Common myeloid progenitor, CD34-positive (primary cell): ENCODE results near the gene NKTR.

Source experiments
- CTCF ChIA-PET: fragments of 350-600 bp; sonication (Branson Sonifier 250); formaldehyde crosslinking; loops from one replicate; lab custom pipeline; 2021; ENCODE audit warnings: antibody characterized with exemption; lab: Charles Lee
- POLR2A ChIA-PET: fragments of 350-600 bp; sonication (Branson Sonifier 250); formaldehyde crosslinking; loops from one replicate; lab custom pipeline; 2021; ENCODE audit warnings: antibody characterized with exemption; lab: Charles Lee
- DNase-seq, 3 donors: peaks; one replicate each; pipeline versions ENCODE4 v3.0.0 to v3.0.0-alpha.2; 2013
- H3K27ac ChIP-seq, 2 experiments: 1 replicate in 1 of 2; 2 replicates in 1 of 2; pipeline ENCODE4 v1.7.0; 2013; ENCODE audit warnings: inconsistent platforms in 2 of 2, low read length in 2 of 2, mild to moderate bottlenecking in 2 of 2, low read depth in 1 of 2, moderate library complexity in 1 of 2; ENCODE audit not compliant: severe bottlenecking in 2 of 2, insufficient read depth in 1 of 2, poor library complexity in 1 of 2
- H3K27me3 ChIP-seq, 5 experiments: replicated peaks in 2 of 5; 1 replicate in 3 of 5; 2 replicates in 2 of 5; pipeline versions ENCODE4 v1.6.1 to v1.7.0; 2013; ENCODE audit warnings: low read length in 4 of 5, mild to moderate bottlenecking in 2 of 5, moderate library complexity in 2 of 5, inconsistent platforms in 1 of 5; ENCODE audit not compliant: insufficient read depth in 5 of 5, control insufficient read depth in 4 of 5
- H3K36me3 ChIP-seq, 4 experiments: 1 replicate in 2 of 4; 2 replicates in 2 of 4; pipeline versions ENCODE4 v1.6.1 to v1.7.0; 2013; ENCODE audit warnings: low read length in 3 of 4, control low read depth in 1 of 4, mild to moderate bottlenecking in 1 of 4; ENCODE audit not compliant: control insufficient read depth in 4 of 4, insufficient read depth in 4 of 4
- H3K4me1 ChIP-seq, 4 experiments: 1 replicate in 3 of 4; 2 replicates in 1 of 4; pipeline versions ENCODE4 v1.6.1 to v1.7.1; 2013; ENCODE audit warnings: low read length in 3 of 4, mild to moderate bottlenecking in 3 of 4, control low read depth in 1 of 4, inconsistent platforms in 1 of 4, moderate library complexity in 1 of 4; ENCODE audit not compliant: control insufficient read depth in 4 of 4, insufficient read depth in 4 of 4; ENCODE audit errors: control extremely low read depth in 1 of 4
- H3K4me3 ChIP-seq, 7 experiments: 1 replicate in 4 of 7; 2 replicates in 3 of 7; pipeline versions ENCODE4 v1.5.1 to v1.7.0; 2013; ENCODE audit warnings: mild to moderate bottlenecking in 7 of 7, low read length in 6 of 7, moderate library complexity in 6 of 7, inconsistent platforms in 2 of 7, low read depth in 2 of 7, control low read depth in 1 of 7; ENCODE audit not compliant: insufficient read depth in 4 of 7, control insufficient read depth in 1 of 7; ENCODE audit errors: extremely low read depth in 1 of 7
- H3K9me3 ChIP-seq, 5 experiments: 1 replicate in 4 of 5; 2 replicates in 1 of 5; pipeline versions ENCODE4 v1.6.1 to v1.7.1; 2013; ENCODE audit warnings: low read length in 4 of 5, mild to moderate bottlenecking in 2 of 5, inconsistent platforms in 1 of 5, low read depth in 1 of 5, moderate library complexity in 1 of 5; ENCODE audit not compliant: control insufficient read depth in 4 of 5, insufficient read depth in 2 of 5; ENCODE audit errors: control extremely low read depth in 1 of 5
- WGBS: methylation state at CpG from one replicate; pipeline ENCODE4 v1.1.5; 2013; ENCODE audit not compliant: insufficient coverage; 5-methylcytosine and 5-hydroxymethylcytosine counted together

The NKTR gene

DNA sequence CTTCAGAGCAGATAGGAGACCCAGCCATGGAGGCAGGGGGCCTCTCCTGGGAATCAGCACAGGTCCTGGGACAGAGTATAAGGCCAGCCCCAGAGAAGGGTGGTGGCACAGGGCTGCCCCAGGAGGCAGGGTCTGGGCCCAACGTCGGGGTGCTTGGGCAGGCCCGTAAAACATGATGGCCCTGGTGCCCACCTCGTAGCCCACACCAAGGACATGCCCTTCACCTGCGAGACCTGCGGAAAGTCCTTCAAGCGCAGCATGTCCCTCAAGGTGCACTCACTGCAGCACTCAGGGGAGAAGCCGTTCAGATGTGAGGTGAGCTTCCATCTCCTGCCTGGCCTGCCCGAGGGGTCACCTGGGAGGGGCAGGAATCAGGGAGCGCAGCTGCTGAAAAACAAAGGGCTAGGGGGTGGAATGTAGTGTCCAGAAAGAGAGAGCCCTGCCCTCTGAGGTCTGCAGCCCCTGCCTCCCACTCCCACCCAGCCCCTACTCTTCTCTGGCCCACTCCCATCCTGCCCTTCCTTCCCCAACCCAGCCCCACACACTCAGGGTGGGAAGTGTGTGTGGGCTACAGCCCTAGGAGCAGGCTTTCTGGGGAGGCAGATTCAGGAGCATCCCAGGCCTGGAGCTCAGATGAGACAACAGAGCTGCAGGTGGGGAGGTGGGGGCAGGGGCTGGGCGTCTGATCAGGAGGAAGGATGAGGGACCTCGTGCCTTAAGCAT lies 62.5 kb downstream of the NKTR start:
- POLR2A ChIA-PET: no interaction called here
- Histone ChIP-seq H3K27me3 (no peaks in the 10 kb centered on the region), H3K4me3 (no peak overlapping the region), H3K36me3 (peaks cover 0 to 11% (median 0%) of the 10 kb centered on the region in 4 experiments), H3K4me1 (no peaks in the 10 kb centered on the region), H3K9me3 (no peaks in the 10 kb centered on the region), H3K27ac (no peak overlapping the region)
- 94% methylated on average over 11 of the region's 12 CpGs for WGBS
- no peak for DNase-seq
- CTCF ChIA-PET: interaction anchor here (2.2 kb wide), 1 partner anchor 92 kb away, joined by 5 read pairs; no protein-coding TSS in a partner anchor

- H3K4me1 ChIP-seq: no peaks in the 10 kb centered on the region
- CTCF ChIA-PET: interaction anchor here (2.2 kb wide), 1 partner anchor 92 kb away, joined by 5 read pairs; no protein-coding TSS in a partner anchor
- peaks cover 0 to 5% (median 0%) of the 10 kb centered on the region in 5 experiments for H3K9me3 ChIP-seq
- no peak overlapping the region for H3K4me3 ChIP-seq
- 90% methylated on average over 32 of the region's 38 CpGs for WGBS
- no peak overlapping the region for H3K27ac ChIP-seq
- peak in 1 of 3 donors; percentile 49 for DNase-seq
- POLR2A ChIA-PET: no interaction called here
- H3K27me3 ChIP-seq: peaks cover 0 to 4% (median 0%) of the 10 kb centered on the region in 5 experiments
- peaks cover 0 to 5% (median 0%) of the 10 kb centered on the region in 4 experiments for H3K36me3 ChIP-seq
Observed at GRCh38 chr3:42663581-42664437, 63.3 kb downstream of the NKTR start.

GRCh38 chr3:42664438-42664803 lies 63.9 kb downstream of the NKTR start:
- H3K4me1 ChIP-seq: no peaks in the 10 kb centered on the region
- DNase-seq: no peak
- peaks cover 0 to 3% (median 0%) of the 10 kb centered on the region in 4 experiments for H3K36me3 ChIP-seq
- ChIA-PET CTCF (interaction anchor here (2.2 kb wide), 1 partner anchor 91 kb away, joined by 5 read pairs; no protein-coding TSS in a partner anchor), POLR2A (no interaction called here)
- no peak overlapping the region for H3K4me3 ChIP-seq
- peaks cover 0 to 6% (median 0%) of the 10 kb centered on the region in 5 experiments for H3K9me3 ChIP-seq
- no peak overlapping the region for H3K27ac ChIP-seq
- WGBS: 84% methylated on average over 12 of the region's 19 CpGs
- peaks cover 0 to 4% (median 0%) of the 10 kb centered on the region in 5 experiments for H3K27me3 ChIP-seq

DNA sequence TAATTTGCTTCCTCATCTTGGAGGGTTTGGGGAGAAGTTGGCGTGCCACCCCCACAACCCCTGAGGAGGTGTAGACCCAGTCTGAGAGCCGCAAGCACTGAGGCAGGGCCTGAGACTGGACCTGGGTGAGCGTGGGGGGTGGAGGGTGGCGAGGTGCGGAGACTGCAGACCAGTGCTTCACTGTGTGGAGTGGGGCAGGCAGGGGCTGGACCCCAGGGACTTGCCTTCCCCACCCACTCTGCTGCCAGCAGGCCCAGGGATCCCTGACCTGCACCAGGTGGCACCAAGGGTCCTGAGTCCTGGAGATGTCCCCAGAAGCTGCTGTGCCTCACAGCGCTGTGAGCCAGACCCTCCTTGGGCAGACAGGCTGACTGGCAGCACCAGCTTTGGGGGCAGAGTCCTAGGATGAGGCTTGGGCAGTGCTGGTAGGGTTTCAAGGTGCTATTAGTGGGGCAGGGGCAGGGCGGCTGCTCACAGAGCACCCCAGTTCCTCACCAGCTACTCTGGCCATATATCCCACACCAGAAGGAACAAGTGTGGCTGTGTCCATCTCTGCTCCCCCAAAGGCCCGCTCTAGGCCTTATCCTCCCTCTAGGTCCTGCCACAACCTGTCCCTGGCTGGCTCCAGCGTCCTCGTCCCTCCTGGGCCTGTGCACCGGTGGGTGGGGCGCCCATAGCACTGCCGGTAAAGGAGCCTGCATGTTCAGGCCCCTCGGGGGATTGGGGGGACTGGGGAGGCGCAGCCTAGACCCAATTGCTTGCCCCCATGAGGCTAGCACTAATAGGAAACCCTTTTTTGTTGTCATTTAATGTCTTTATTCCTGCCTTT lies 64.8 kb downstream of the NKTR start:
- no peaks in the 10 kb centered on the region for H3K4me1 ChIP-seq
- ChIA-PET CTCF (no interaction called here), POLR2A (no interaction called here)
- 95% methylated on average over 8 of the region's 15 CpGs for WGBS
- no peak for DNase-seq
- no peak overlapping the region for H3K4me3 ChIP-seq
- H3K9me3 ChIP-seq: peaks cover 0 to 6% (median 0%) of the 10 kb centered on the region in 5 experiments
- peaks cover 0 to 3% (median 0%) of the 10 kb centered on the region in 4 experiments for H3K36me3 ChIP-seq
- H3K27ac ChIP-seq: no peak overlapping the region
- peaks cover 0 to 8% (median 3%) of the 10 kb centered on the region in 5 experiments for H3K27me3 ChIP-seq

GRCh38 chr3:42666022-42666421 lies 65.5 kb downstream of the NKTR start:
- 93% methylated on average over 6 of the region's 8 CpGs for WGBS
- H3K27ac ChIP-seq: no peak overlapping the region
- peaks cover 0 to 6% (median 0%) of the 10 kb centered on the region in 5 experiments for H3K9me3 ChIP-seq
- no peak for DNase-seq
- H3K27me3 ChIP-seq: peaks cover 0 to 8% (median 3%) of the 10 kb centered on the region in 5 experiments
- no peaks in the 10 kb centered on the region for H3K4me1 ChIP-seq
- H3K4me3 ChIP-seq: no peak overlapping the region
- POLR2A ChIA-PET: no interaction called here
- H3K36me3 ChIP-seq: peaks cover 0 to 3% (median 0%) of the 10 kb centered on the region in 4 experiments
- CTCF ChIA-PET: interaction anchor here (0.8 to 1.1 kb wide), 2 partner anchors 78 to 84 kb away, joined by 3 read pairs; partner anchors contain the start of gene SEC22C

DNA sequence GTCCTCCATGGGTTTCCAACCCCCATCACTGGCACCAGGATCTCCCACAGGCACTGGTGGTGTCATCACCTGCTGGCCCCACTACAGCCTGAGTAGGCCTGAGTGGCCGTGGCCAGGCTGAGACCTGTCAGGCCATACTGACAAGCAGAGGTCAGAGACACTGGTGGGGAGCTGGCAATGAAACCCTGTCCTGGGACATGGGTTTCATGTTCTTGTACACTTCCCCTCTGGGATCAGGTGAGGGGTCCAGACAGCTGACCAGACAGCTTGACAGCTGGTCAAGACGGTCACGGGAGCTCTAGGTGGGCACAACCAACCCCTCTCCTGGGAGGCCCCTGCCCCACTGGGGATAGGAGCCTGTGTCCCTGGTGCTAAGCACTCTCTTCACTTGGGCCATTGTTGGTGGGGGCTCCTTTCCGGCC lies 66.1 kb downstream of the NKTR start:
- Histone ChIP-seq H3K27me3 (peaks cover 0 to 8% (median 3%) of the 10 kb centered on the region in 5 experiments), H3K4me1 (no peaks in the 10 kb centered on the region), H3K4me3 (no peak overlapping the region), H3K9me3 (peaks cover 0 to 6% (median 0%) of the 10 kb centered on the region in 5 experiments), H3K36me3 (no peaks in the 10 kb centered on the region), H3K27ac (no peak overlapping the region)
- DNase-seq: no peak
- WGBS: 93% methylated on average over 4 of the region's 4 CpGs
- ChIA-PET CTCF (interaction anchor here (0.8 to 1.1 kb wide), 2 partner anchors 78 to 85 kb away, joined by 3 read pairs; partner anchors contain the start of gene SEC22C), POLR2A (no interaction called here)
